Brain pericyte (primary cell): Measurements from ENCODE around the gene PARM1.
"Not testable (repeated sequence)": the region's sequence is repeated elsewhere in the genome, so short reads cannot be mapped to it uniquely, and the experiment has no call there.

ENCODE experiments used
- DNase-seq: peaks from one replicate; pipeline ENCODE4 v3.0.0-alpha.2; 2012; ENCODE audit warnings: low read depth, low spot score

Gene PARM1

DNA sequence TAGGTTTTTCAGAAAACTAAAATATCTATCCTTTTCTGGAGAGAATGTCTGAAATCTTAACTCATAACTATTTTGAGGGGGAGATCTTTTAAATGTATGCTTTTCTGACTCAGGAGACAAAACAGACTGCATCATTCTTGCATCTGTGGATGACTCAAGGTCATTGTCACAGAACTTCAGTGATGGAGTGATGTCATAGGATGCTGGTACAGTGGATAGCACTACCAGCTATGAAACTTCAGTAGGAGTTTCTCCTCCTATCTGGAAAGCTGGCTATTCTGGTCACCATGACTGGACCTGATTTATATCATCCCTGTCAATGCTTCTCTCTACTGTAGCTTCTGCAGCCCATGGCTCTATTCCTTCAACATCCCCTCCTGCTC, 50.3 kb downstream of the PARM1 start:
- no peak for DNase-seq

DNA sequence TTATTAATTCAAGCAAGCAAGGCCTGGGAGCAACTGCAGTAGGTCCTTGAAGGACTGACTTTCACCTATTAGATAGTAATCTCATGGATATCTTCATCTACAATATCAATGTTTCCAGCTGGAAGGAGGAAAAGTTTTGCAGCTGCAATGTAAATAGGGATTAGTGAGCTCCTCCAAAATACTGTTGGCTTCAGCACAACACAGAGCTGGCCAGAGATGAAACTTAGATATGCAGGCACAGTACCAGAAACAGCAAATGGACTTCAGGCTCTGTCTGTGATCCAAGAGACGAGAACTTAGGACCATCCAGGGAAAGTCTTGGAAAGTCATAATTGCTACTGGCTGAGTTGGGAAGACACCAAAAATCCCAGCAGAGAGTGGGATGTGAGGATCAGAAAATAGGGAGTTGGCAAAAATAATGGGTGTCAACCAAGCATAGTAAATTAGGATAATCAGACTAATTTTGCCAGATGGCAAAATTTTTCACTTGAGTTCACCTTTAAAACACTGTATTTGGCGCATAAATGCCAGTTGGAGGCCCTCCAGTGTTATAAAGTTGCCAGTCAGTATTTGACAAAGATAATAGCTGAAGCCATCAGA, 57.5 kb downstream of the PARM1 start:
- DNase-seq: no peak

DNA sequence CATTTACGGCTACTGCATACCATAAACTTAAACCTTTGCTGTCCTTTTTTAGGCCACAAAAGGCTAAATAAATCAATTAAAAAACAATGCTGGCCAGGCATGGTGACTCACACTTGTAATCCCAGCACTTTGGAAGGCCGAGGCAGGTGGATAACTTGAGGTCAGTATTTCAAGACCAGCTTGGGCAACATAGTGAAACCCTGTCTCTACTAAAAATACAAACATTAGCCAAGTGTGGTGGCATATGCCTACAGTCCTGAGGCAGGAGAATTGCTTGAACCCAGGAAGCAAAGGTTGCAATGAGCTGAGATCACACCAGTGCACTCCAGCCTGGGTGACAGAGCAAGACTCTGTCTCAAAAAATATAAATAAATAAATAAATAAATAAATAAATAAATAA, 61.5 kb downstream of the PARM1 start:
- DNase-seq: not testable (repeated sequence)

DNA sequence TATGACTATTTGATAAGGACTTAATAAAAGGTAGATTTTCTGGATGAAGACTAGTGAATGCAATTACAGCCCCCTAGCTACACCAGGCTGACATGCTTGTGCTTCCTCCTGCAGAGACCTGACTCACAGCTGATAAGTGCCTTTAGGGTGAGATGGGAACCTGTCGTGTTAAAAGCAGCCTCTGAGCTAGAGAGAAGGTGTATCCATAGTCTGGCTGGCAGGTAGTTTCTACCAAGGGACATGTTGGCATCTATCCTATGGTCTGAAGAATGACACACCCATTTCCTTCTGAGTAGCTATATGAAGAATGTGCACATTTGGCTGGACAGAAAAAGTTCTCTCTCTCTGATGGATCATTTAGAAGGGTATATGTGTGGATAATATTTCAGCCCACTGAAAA, 64.1 kb downstream of the PARM1 start:
- no peak for DNase-seq

DNA sequence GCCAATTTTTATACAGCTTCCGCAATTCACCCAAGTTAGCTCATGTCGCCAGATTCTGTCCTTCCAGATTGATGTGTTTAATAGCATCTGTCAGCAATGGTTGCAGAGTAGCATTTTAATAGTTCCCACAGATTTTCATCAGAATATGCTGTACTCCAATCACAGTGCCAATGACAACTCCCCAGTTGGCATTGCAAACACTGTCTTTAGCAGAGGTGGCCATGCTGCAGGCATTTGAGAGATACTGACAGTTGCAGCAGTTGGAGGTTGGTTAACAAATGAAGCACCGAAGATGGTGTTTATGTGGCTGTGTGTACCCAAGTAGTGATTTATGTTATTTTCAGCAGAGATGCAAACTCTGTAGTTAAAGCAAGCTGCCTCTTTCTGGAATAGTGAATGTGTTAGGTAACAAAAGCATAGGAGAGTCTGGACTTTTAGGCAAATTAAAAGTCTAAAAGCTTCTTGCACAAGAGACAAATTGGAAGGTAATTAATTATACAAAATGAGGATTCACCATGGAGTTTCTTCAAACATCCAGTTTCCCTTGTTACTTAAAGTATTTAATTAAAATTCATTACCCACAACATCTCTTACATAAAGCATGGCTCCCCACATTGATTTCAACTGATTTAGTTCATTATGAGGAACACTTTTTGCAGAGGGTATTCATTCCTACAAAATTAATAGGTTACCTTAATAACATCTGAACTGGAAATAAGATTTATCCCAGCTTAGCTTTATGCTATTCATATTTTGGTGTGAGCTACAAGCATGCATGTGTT, 65.2 kb downstream of the PARM1 start:
- no peak for DNase-seq

DNA sequence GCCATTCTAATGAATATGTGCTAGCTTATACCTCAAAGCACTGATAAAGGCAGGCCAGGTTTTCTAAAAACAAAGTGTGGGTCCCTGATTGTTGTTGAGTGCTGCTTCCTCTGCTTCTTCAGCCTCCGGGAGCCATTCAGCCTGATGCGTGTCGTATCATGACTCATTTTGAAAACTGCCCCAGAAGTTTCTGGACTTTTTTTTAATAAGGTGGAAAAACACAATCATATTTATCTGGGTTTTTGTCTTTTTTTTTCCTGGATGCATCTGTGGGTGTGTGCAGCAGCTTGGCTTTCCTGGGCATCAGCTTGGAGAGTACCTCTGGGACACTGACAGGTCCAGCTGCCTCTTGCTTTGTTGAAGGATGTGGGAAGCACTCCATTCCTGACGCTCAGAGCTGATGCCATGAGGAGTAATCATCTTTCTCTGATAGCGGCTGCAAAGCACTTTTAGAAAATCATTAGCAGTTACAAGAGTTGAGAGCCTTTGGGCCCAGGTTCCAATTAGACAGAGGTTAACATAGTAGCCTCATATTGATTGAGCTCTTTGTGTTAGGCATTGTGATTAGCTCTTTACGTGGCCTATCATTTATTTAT, 66.9 kb downstream of the PARM1 start:
- DNase-seq: no peak

DNA sequence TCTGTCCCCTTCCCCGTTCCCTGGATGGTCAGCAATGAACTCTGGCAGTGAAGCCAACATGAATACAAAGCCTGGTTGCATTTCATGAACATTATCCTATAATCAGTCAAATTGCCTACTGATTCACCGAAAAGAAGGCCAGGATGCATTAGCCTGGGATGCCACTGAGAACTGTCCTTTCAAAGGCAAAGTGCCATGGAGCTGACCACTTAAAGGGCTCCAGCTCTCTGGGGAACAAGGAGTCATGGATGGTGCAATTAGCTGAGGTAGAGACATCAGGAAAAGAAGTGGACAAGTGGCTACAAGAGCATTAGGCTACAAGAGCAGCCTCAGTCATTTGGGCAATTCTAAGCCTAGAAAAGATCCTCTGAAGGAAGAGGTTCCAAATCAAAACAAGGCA, 69.0 kb downstream of the PARM1 start:
- no peak for DNase-seq

DNA sequence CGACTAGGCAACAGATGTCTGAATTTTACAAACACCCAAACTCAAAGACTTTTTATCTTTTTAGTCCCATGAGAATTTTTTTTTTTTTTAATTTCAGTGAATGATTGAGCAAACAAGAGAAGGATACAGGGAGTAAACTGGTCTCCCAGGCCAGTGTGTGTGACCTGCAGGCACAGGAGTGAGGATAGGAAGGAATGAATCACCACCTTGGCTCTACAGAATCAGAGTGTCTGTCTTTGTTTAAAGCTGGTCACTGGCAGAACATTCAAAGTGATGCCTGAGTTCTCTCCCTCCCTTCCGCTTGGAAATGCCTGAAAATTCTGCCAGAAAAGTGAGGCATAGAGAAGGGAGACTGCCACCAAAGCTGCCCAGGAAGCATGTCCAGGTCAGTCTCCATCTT, 69.5 kb downstream of the PARM1 start:
- no peak for DNase-seq

DNA sequence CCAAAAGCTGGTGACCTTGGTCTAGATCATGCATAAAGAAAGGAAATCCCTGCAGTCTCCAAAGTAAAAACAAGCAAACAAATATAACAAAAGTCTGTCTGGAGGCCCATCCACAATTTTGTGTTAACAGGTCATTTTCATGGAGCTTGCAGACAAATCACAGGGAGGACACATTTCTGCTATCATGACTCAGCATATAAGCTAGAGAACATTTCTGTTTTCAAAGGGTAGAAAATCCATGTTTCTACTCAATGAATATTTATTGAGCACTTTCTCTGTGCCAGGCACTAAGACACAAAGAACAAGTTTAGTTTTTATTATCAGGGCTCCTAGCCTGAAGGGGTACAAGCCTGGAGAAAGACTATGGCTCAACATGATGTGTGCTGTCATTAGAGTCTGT, 71.1 kb downstream of the PARM1 start:
- DNase-seq: no peak

DNA sequence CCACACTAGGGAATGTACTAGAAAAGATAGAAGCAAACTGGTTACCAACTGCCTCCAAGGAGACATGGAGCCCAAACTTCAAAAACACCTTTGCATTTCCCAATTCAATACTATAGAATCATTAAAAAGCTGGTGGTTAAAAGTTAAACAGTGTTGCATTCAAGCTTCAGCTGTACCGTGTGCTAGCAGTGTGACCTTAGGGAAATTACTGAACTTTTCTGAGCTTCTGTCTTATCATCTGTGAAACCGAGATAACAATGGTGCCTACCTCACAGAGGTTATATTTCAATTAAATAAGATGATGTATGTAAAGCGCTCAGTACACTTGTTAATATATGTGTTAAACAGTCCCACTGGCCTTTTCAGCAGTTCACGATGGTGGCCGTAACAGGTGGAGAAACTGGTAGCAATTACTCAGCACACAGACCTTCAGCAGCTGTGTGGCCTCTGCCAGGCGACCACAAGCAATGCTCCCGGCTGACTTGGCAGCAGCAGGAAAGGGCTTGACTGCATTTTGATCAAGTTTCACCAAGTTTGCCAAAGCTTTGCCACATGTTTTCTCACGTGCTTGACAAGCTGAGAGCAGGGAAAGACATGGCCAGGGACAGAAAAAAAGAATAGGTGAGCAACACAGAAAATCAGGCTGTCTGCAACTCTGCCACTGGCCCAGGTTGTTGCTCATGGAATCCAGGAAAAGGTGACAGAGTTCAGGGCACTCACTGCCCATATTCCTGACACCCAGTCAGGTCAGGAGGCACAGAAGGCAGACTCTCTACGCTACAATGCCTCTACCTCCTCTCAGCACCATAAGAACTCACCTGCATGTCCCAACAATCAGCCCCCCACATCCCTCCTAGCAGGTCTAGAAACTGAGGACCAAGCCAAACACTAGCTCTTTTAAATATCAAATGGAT, 72.1 kb downstream of the PARM1 start:
- DNase-seq: no peak

DNA sequence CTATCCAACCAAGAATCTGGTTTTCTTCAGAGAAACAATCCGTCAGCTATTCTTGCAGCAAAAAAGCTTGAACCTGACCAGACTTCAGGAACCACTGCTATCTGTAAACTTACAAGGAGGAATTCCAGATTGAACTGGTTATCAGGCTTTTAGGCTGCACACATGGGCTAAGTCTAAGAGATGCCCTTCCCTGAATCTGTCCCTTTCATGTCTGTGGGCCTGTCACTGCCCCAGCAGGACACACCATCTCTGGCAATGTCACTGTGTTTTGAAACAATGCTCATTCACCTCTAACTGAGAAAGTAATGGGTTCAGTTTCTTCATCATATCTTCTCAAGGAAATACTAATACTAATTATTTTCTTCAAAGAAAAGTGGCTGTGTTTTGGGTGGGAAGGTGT, 72.8 kb downstream of the PARM1 start:
- no peak for DNase-seq

DNA sequence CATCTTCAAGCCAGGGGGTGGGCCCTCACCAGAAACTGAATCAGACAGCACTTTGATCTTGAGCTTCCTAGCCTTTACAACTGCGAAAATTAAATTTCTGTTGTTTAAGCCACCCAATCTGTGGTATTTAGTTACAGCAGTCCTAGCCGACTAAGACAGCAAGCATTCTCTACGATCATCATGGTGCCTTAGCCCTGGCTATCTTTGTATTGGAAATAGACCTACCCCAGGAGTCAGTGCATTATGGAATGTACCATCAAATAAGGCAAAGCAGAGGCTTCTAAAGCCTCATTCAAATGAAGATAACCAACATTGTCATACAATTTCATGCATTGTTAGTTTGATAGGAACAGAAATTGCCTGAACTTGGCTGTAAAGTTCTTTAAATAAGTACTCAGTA, 75.0 kb downstream of the PARM1 start:
- no peak for DNase-seq

DNA sequence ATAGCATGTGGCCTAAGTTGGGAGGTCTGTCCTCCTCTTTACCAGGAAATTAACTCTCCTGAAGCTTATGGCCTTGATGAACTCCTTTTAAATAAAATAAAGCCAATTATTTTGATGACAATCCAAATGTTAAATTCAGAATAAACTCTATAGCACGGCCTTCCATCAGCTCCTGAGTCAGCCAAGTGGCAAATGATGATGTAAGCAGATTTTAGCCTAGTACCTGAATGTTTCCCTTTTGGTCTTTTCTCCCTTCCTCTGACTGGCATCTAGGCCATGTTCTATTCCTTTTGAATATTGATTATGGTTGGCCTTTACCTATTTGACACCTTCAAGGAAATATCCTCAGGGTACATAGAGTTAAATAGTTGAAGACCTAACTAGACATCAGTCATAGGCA, 76.2 kb downstream of the PARM1 start:
- DNase-seq: no peak

DNA sequence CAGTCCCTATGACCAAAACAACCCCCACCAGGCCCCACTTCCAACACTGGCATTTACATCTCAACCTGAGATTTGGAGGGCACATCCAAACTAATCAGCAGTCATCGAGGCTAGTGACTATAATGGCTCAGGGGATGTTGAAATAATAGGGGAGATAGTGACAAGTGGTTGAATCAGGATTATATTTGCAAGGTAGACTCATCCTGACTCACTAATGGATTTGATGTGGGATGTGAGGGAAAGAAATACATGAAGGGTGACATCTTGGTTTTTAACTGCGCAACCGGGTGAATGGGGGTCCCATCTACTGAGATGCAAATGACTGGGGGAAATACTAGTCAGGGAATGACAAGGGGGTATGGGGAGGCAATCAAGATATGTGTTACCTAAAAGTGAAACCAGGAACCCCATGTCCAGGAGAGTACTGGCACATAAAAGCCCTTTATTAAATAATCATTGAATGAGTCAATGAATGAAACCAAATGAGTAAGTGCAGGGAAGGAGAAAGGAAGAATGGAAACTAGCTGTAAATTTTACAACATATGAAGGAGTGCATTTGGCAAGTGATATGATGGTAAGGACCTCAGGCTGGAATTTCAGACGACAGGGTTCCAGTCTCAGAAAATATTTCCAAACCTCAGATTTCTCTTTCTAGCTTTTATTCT, 78.3 kb downstream of the PARM1 start:
- DNase-seq: no peak

DNA sequence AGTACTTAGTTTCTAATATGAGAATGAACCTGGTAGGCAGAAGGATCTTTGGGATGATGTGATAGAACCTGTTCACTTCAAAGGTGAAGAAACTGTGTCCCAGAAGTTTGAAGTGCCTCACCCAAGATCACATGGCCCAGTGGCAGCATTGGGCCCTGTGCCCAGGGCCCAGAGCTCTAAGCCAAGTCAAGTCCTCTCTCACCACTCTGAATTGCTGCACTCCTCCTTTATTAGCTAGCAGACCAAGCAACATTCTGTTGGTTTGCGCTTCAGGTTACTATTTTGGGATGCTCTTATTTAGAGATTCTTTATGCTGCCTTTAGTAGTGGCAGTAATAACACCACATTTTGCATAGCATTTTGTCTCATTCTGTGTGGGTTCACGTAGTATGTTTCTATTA, 82.7 kb downstream of the PARM1 start:
- no peak for DNase-seq

DNA sequence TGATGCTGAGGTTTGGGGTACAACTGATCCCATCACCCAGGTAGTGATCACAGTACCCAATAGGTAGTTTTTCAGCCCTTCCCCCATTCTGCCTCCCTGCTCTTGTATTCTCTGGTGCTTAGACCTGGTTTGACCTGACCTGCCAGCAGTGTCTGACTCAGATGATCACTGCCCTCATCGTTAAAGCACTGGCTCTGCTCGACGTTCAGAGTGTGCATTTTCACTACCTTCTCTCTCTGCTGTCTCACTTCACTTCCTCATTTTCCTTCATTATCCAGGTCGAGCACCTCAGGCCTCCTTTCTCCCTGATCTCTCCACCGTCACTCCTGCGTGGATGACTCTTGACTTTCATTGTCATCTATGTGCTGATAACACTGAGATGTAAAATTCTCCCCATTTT, 83.6 kb downstream of the PARM1 start:
- no peak for DNase-seq

DNA sequence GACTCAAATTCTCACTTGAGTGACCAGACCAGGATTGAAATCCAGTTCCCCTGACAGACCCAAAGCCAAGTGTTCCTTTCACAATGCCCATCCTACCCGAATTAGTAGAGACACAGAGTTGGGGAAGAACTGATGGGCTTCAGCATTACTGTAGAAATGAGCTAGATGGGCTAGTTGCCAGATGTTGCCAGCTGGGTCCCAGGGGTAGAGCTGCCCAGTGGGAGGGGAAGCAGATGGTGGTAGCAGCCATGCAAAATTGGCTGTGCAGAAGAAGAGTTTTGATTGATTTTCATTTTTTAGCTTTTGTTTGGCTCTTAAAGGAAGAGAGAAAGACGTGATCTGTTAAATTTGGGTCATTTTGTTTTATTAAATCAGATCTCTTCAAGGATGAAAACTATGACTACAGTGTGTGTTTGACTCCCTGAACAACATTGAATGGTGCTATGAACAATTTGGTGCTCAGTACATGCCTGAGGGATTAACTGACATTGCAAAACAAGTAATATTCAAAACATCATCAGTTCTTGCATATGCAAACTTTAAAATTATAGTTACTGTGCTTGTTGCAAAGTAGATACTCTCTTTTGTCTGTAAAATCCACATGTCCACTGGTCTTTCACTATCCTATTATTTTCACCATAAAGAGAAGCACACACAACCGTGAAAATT, 86.0 kb downstream of the PARM1 start:
- DNase-seq: no peak

DNA sequence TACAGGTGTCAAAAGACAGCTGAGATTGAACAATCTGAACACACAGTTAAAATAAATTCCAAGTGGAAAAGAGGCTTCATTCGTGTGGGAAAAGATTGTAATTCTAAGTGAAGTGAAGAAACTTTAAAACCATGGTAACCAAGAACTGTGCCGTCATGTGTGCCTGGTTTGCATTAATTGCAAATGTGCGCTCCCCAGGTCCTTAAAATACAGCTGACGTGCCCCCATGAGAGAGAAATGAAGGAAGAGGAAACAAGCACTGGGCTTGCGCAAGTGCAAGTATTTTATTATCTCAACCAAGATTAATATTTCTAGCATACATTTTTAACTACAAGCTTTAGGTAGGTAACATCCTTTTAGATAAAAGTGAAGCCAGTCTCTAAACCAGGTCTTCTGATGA, 92.5 kb downstream of the PARM1 start:
- no peak for DNase-seq

DNA sequence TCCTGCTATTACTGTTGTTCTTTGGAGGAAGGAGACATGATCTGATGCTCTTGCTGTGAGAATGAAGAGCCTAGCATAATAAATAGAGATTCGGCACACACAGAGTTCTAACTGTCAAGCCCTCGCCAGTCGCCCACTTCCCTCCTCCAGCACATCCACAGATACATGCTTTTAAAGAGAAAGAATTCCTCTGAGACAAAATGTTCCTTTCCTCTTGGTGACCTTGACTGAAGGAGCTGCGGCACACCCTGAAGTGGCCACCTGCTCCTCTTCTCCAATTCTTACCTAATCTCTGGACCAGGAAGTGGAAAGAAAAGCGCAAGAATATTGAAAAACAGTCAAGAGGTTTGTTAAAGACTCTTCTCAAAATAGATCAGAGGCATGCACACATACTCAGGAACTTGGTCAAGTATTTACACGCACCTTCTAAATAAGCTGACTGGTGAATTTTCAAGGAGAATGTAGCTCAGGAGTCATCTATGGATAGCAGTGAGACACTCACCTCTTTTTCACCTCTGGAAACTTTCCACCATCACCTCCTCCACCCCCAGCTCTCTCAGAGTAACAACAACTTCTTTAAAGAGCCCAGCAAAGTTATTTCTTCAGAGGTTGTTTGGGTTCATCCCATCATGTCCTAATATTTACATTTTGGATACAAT, 95.4 kb downstream of the PARM1 start:
- DNase-seq: no peak

DNA sequence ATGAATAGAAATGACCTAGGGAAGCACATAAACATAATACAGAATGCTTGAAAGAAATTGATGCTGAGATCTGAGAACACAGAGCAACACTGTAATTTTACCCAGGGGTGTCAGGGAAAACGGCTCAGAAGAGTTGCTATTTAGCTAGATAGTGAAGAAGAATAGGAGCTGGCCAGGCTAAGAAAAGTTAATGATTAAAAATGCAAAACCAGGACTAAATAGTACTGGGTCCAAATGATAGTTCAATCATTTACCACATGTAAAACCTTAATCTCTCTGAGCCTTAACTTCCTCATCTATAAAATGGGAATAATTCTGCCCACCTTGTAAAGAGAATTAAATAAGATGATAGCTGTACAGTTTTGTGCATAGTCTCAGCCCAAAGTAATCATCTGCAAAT, 97.1 kb downstream of the PARM1 start:
- DNase-seq: no peak
